ENCODE measurements around the gene EEFSEC. TPM values are rescaled to one million over a fixed set of nuclear protein-coding genes. Genes with fewer than 3 reads are reported as not detected.

The EEFSEC gene
- total RNA-seq, 1 experiment from 2014 or later = 14.6 TPM

GRCh38 chr3:128278130-128278529 lies 124.8 kb downstream of the EEFSEC start:
- ChIA-PET CTCF (no interaction called here), POLR2A (no interaction called here)

DNA sequence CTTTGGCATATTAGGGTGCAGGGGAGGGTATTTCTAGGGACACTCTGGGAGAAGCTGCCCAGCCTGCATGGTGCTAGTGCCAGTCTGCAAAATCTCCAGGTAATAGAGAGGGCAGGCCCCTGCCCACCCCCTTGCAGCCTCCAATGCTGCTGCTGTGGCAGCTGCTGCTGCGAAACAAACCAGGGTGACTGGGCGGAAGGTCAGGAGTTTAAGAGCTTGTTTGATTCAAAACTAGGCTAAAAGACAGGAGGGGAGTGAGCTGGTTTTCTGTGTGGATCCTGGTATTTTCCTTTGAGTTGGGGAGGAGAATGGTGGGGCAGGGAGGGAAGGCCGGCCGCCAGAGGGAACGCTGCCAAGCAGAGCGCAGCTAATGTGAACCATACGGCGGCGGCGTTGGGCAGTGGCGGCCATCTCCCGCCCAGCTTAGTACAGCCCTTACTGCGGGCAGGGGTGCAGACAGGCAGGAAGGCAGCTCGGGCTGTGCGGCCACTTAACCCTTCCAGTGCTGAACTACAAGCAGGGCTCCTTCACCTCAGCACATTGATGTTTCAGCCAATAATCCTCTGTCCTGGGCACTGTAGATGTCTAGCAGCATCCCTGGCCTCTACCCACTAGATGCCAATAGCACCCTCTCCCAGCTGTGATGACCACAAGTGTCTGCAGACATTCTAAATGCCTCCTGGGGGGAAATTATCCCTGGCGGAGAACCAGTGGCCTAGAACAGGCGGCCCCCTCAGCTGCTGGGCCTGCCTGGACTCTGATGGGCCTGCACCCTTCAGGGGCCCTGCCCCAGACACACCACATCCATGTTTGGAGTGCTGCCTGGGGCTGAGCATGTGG lies 125.7 kb downstream of the EEFSEC start:
- TF ChIP-seq, protein P1, sequence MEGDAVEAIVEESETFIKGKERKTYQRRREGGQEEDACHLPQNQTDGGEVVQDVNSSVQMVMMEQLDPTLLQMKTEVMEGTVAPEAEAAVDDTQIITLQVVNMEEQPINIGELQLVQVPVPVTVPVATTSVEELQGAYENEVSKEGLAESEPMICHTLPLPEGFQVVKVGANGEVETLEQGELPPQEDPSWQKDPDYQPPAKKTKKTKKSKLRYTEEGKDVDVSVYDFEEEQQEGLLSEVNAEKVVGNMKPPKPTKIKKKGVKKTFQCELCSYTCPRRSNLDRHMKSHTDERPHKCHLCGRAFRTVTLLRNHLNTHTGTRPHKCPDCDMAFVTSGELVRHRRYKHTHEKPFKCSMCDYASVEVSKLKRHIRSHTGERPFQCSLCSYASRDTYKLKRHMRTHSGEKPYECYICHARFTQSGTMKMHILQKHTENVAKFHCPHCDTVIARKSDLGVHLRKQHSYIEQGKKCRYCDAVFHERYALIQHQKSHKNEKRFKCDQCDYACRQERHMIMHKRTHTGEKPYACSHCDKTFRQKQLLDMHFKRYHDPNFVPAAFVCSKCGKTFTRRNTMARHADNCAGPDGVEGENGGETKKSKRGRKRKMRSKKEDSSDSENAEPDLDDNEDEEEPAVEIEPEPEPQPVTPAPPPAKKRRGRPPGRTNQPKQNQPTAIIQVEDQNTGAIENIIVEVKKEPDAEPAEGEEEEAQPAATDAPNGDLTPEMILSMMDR (IDR thresholded peaks at IDR 0.05; ENCODE audit: unreplicated experiment) = no peak
- POLR2A ChIA-PET = no interaction called here
- DNase-seq (ENCODE audit: unreplicated experiment) = no peak
- Mint-ChIP-seq H3K27ac (ENCODE audit: low read depth, unreplicated experiment) (no peak overlapping the region), H3K9me3 (ENCODE audit: unreplicated experiment) (no peaks in the 10 kb centered on the region), H3K4me3 (ENCODE audit: unreplicated experiment) (no peak overlapping the region), H3K4me1 (ENCODE audit: insufficient read depth, unreplicated experiment) (no peaks in the 10 kb centered on the region), H3K36me3 (ENCODE audit: insufficient read depth, unreplicated experiment) (peaks cover 7% of the 10 kb centered on the region), H3K27me3 (ENCODE audit: insufficient read depth, unreplicated experiment) (no peaks in the 10 kb centered on the region)
- intact Hi-C loops (cut with micrococcal nuclease) = no loop called here
- CTCF ChIA-PET = interaction anchor here (0.7 kb wide), 1 partner anchor 210 kb away, joined by 3 read pairs; no protein-coding TSS in a partner anchor
- no TSS peak for BruUV-seq (replicated peaks)

More at GRCh38 chr3:128278130-128278529, 124.8 kb downstream of the EEFSEC start:
- H3K9me3 Mint-ChIP-seq (ENCODE audit: unreplicated experiment) = no peaks in the 10 kb centered on the region
- intact Hi-C loops (cut with micrococcal nuclease) = no loop called here
- peaks cover 7% of the 10 kb centered on the region for H3K36me3 Mint-ChIP-seq (ENCODE audit: insufficient read depth, unreplicated experiment)
- DNase-seq (ENCODE audit: unreplicated experiment) = no peak
- no TSS peak for BruUV-seq (replicated peaks)
- no peak overlapping the region for H3K4me3 Mint-ChIP-seq (ENCODE audit: unreplicated experiment)
- no peaks in the 10 kb centered on the region for H3K27me3 Mint-ChIP-seq (ENCODE audit: insufficient read depth, unreplicated experiment)
- H3K27ac Mint-ChIP-seq (ENCODE audit: low read depth, unreplicated experiment) = no peak overlapping the region
- TF ChIP-seq, protein P1 (IDR thresholded peaks at IDR 0.05; ENCODE audit: unreplicated experiment) = no peak
- no peaks in the 10 kb centered on the region for H3K4me1 Mint-ChIP-seq (ENCODE audit: insufficient read depth, unreplicated experiment)

DNA sequence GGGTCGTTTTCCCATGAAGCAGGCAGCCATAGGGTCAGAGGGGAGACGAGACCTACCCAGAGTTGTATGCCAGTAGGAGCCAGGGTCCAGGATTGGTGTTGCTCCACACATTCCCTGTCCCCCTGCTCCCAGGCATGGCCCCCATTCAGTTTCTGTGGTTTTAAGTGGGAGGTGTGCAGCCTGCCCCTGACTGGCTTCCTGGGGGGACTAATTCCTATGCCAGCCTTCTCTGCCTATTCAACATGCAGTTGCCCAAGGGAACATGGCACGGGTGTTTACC lies 126.3 kb downstream of the EEFSEC start:
- intact Hi-C loops (cut with micrococcal nuclease) = no loop called here
- H3K36me3 Mint-ChIP-seq (ENCODE audit: insufficient read depth, unreplicated experiment) = peaks cover 7% of the 10 kb centered on the region
- H3K27ac Mint-ChIP-seq (ENCODE audit: low read depth, unreplicated experiment) = no peak overlapping the region
- no peaks in the 10 kb centered on the region for H3K9me3 Mint-ChIP-seq (ENCODE audit: unreplicated experiment)
- TF ChIP-seq, protein P1 (IDR thresholded peaks at IDR 0.05; ENCODE audit: unreplicated experiment) = no peak
- H3K4me1 Mint-ChIP-seq (ENCODE audit: insufficient read depth, unreplicated experiment) = no peaks in the 10 kb centered on the region
- DNase-seq (ENCODE audit: unreplicated experiment) = no peak
- H3K27me3 Mint-ChIP-seq (ENCODE audit: insufficient read depth, unreplicated experiment) = no peaks in the 10 kb centered on the region
- ChIA-PET CTCF (no interaction called here), POLR2A (no interaction called here)
- no TSS peak for BruUV-seq (replicated peaks)
- H3K4me3 Mint-ChIP-seq (ENCODE audit: unreplicated experiment) = no peak overlapping the region

GRCh38 chr3:128280481-128281052 lies 127.3 kb downstream of the EEFSEC start:
- no peak for DNase-seq (ENCODE audit: unreplicated experiment)
- no TSS peak for BruUV-seq (replicated peaks)
- no peaks in the 10 kb centered on the region for H3K4me1 Mint-ChIP-seq (ENCODE audit: insufficient read depth, unreplicated experiment)
- peaks cover 7% of the 10 kb centered on the region for H3K36me3 Mint-ChIP-seq (ENCODE audit: insufficient read depth, unreplicated experiment)
- ChIA-PET CTCF (interaction anchor here (0.5 to 1.5 kb wide), 3 partner anchors 62 to 397 kb away, joined by 3 to 4 read pairs (median 3); no protein-coding TSS in a partner anchor), POLR2A (interaction anchor here (1.2 kb wide), 1 partner anchor 8 kb away, joined by 3 read pairs; no protein-coding TSS in a partner anchor)
- H3K27ac Mint-ChIP-seq (ENCODE audit: low read depth, unreplicated experiment) = no peak overlapping the region
- H3K27me3 Mint-ChIP-seq (ENCODE audit: insufficient read depth, unreplicated experiment) = no peaks in the 10 kb centered on the region
- intact Hi-C loops (cut with micrococcal nuclease) = no loop called here
- TF ChIP-seq, protein P1 (IDR thresholded peaks at IDR 0.05; ENCODE audit: unreplicated experiment) = no peak
- no peaks in the 10 kb centered on the region for H3K9me3 Mint-ChIP-seq (ENCODE audit: unreplicated experiment)
- H3K4me3 Mint-ChIP-seq (ENCODE audit: unreplicated experiment) = no peak overlapping the region

Measured in MCF 10A (cell line).